GM12892 (cell line): ENCODE data around the gene UTS2R.

Experiments used
- POLR2A ChIP-seq: IDR thresholded peaks from 2 replicates; pipeline ENCODE4 v1.6.1; 2011; ENCODE audit warnings: low read depth, low read length, control low read depth
- POLR2AphosphoS5 ChIP-seq: IDR thresholded peaks from 2 replicates; pipeline ENCODE4 v1.6.1; 2011; ENCODE audit warnings: low read depth, low read length, control low read depth
- TAF1 ChIP-seq: IDR thresholded peaks from 2 replicates; pipeline ENCODE4 v1.6.1; 2011; ENCODE audit warnings: low read depth, mild to moderate bottlenecking, control low read depth, low read length, borderline replicate concordance

GRCh38 chr17:82397449-82398335 is 26.1 kb downstream of the UTS2R start:
- no peak for TF ChIP-seq POLR2AphosphoS5
- no peak for TF ChIP-seq TAF1
- no peak for TF ChIP-seq POLR2A
